HepG2 (cell line): ENCODE measurements around the gene PIGV. TPM values are rescaled to one million over a fixed set of nuclear protein-coding genes. Genes with fewer than 3 reads are reported as not detected.

Experiments used
- ARNTL ChIP-seq: sonication (generic); formaldehyde crosslinking; IDR thresholded peaks from 2 replicates; pipeline ENCODE4 v1.4.0; 2020; ENCODE audit warnings: mild to moderate bottlenecking, missing genetic modification reagents
- CBX5 ChIP-seq: sonication (generic); formaldehyde crosslinking; IDR thresholded peaks from 2 replicates; pipeline ENCODE4 v1.4.0; 2020; ENCODE audit warnings: missing genetic modification reagents, borderline replicate concordance
- CREB1 ChIP-seq, 2 experiments: fragments of 450-650 bp in 1 of 2; IDR thresholded peaks; 2 replicates each; pipeline ENCODE4 v1.6.1; 2016 to 2017; ENCODE audit warnings: control low read depth in 1 of 2, mild to moderate bottlenecking in 1 of 2, missing compliant biosample characterization in 1 of 2, missing genetic modification characterization in 1 of 2
- ETV6 ChIP-seq: sonication (generic); formaldehyde crosslinking; conservative IDR thresholded peaks from 2 replicates; pipeline ENCODE4 v1.4.0; 2020; ENCODE audit warnings: missing genetic modification reagents
- GRHL1 ChIP-seq: sonication (generic); formaldehyde crosslinking; conservative IDR thresholded peaks from 2 replicates; pipeline ENCODE4 v1.8.0; 2022; ENCODE audit warnings: missing genetic modification reagents
- HOMEZ ChIP-seq: IDR thresholded peaks from 2 replicates; pipeline ENCODE4 v1.6.1; 2016; ENCODE audit warnings: low read depth
- NCOA2 ChIP-seq: sonication (generic); formaldehyde crosslinking; IDR thresholded peaks from 2 replicates; pipeline ENCODE4 v1.8.0; 2022; ENCODE audit warnings: inconsistent platforms
- NFYB ChIP-seq: sonication (generic); formaldehyde crosslinking; IDR thresholded peaks from 2 replicates; pipeline ENCODE4 v1.4.0; 2020; ENCODE audit warnings: missing genetic modification reagents
- RNF2 ChIP-seq: fragments of 450-650 bp; conservative IDR thresholded peaks from 2 replicates; pipeline ENCODE4 v1.6.1; 2016; ENCODE audit warnings: low read depth
- TBP ChIP-seq: sonication (generic); formaldehyde crosslinking; IDR thresholded peaks from 2 replicates; pipeline ENCODE4 v1.5.0; 2020; ENCODE audit warnings: missing genetic modification reagents
- TEAD3 ChIP-seq: optimal IDR thresholded peaks from 2 replicates; pipeline ENCODE3; 2016; ENCODE audit warnings: borderline replicate concordance
- UBTF ChIP-seq: sonication (generic); formaldehyde crosslinking; IDR thresholded peaks from 2 replicates; pipeline ENCODE4 v1.4.0; 2020; ENCODE audit warnings: mild to moderate bottlenecking, missing genetic modification reagents
- ZNF256 ChIP-seq: sonication (generic); formaldehyde crosslinking; conservative IDR thresholded peaks from 2 replicates; pipeline ENCODE4 v1.4.0; 2020; ENCODE audit warnings: missing genetic modification reagents
- ZNF275 ChIP-seq: sonication (generic); formaldehyde crosslinking; IDR thresholded peaks from 2 replicates; pipeline ENCODE4 v1.8.0; 2022; ENCODE audit warnings: missing genetic modification reagents, mild to moderate bottlenecking, inconsistent platforms, borderline replicate concordance
- ZNF589 ChIP-seq: sonication (generic); formaldehyde crosslinking; conservative IDR thresholded peaks from 2 replicates; pipeline ENCODE4 v1.8.0; 2022; ENCODE audit warnings: mild to moderate bottlenecking, moderate library complexity, missing genetic modification reagents
- ZNF629 ChIP-seq: sonication (generic); formaldehyde crosslinking; conservative IDR thresholded peaks from 2 replicates; pipeline ENCODE4 v1.5.0; 2020; ENCODE audit warnings: missing genetic modification reagents
- ZNF652 ChIP-seq: IDR thresholded peaks from 2 replicates; pipeline ENCODE4 v1.6.1; 2016; ENCODE audit warnings: low read depth, borderline replicate concordance
- ZNF737 ChIP-seq: sonication (generic); formaldehyde crosslinking; IDR thresholded peaks from 2 replicates; pipeline ENCODE4 v1.5.0; 2020; ENCODE audit warnings: missing genetic modification reagents, mild to moderate bottlenecking, borderline replicate concordance
- ZNF782 ChIP-seq: sonication (generic); formaldehyde crosslinking; IDR thresholded peaks from 2 replicates; pipeline ENCODE4 v1.4.0; 2020; ENCODE audit warnings: missing genetic modification reagents, mild to moderate bottlenecking, borderline replicate concordance
- polyA plus RNA-seq, 8 experiments: library from polyadenylated mRNA; depleted of rRNA in 3 of 8; stranded (reverse) in 7 of 8; unstranded in 1 of 8; fragments of >200 nt; fragmentation: Illumina TruSeq in 4 of 8; extraction: Trizol in 4 of 8; gene quantifications; 2 replicates each; pipeline versions ENCODE4 v1.2.1 to v1.2.3, GENCODE V29; 2011 to 2016; ENCODE audit warnings: low read depth in 4 of 8, missing spikeins in 1 of 8, mixed read lengths in 1 of 8; ENCODE audit not compliant: insufficient read depth in 1 of 8
- total RNA-seq, 5 experiments: library from RNA; depleted of rRNA; stranded (reverse); fragments of >200 nt; fragmentation: Illumina TruSeq; extraction: Trizol; gene quantifications; 2 replicates each; pipeline ENCODE4 v1.2.3, GENCODE V29; 2016; ENCODE audit warnings: low read depth in 1 of 5
- TF ChIP-seq, protein P1 (sequence below): IDR thresholded peaks from 2 replicates; pipeline ENCODE4 v1.6.1; 2012; ENCODE audit warnings: inconsistent platforms
- TF ChIP-seq, protein P2 (sequence below): IDR thresholded peaks from 2 replicates; pipeline ENCODE4 v1.6.1; 2016; ENCODE audit warnings: missing compliant biosample characterization, missing genetic modification reagents, borderline replicate concordance

Gene PIGV
- total and polyA plus RNA-seq, 2 of the 13 experiments (the other 11 are each of a cell fraction or from before 2014, with no cell fraction given) = 13.5 to 22.7 TPM

DNA sequence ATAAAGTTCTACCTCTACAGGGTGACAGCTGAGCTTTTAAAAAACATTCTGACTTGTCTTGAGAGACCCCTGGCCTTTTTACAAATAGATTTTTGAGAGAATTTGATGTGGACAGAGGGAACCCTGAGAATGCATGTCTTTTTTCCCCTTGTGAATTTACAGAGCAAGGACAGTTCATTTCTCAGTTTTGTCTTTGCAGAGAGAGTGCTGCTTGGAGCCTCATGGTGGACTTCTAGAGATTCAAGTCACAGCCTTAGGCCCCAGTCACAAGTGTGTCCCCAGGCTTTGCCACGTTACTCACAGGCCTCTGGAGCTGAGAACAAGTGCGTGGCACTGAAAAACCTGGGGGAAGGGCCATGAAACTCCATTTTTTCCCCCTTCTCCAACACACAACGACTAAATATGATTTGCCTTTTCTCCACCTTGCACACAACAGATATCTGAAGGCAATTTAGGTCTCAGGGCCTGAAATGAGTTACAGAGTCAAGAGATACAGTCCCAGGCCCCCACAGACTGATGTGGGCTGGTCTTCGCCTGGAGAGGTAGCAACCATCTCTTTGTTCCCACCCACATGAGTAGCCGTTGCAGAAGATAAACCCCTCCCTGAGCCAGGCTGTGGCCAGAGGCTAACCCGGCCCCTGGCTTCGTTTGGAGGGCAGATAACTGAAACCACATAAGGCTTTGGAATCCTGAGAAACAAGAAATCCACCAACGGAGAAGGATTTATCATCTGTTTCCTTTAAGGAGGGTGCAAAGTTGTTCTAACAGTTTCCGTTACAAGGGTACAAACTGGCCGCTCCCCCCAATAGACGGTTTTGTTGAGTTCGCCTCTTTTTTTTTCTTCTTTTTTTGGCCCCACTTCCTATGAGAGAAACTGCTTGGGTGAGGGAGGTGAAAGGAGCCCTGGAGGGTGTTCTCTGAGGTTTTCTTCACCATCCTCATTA is 1.0 kb upstream of the PIGV start (continued):
- TF ChIP-seq UBTF (CRISPR knock-in tag) (no peak; the same call in 1 of the 2 replicates), HOMEZ (CRISPR knock-in tag) (peak; percentile 15; the same call in 1 of the 2 replicates), ZNF782 (CRISPR knock-in tag) (no peak), ZNF629 (CRISPR knock-in tag) (no peak), ZNF652 (CRISPR knock-in tag) (no peak), RNF2 (no peak), TBP (CRISPR knock-in tag) (no peak), ZNF589 (CRISPR knock-in tag) (no peak), ZNF737 (CRISPR knock-in tag) (no peak), CREB1 (IDR thresholded peaks at IDR 0.05) (no peak), CREB1 (CRISPR knock-in tag; IDR thresholded peaks at IDR 0.05) (peak; percentile 25), ZNF275 (CRISPR knock-in tag) (no peak), ARNTL (CRISPR knock-in tag) (no peak), GRHL1 (CRISPR knock-in tag) (no peak), NFYB (CRISPR knock-in tag) (no peak; the same call in 1 of the 2 replicates), ZNF256 (CRISPR knock-in tag) (no peak), ETV6 (CRISPR knock-in tag) (no peak), CBX5 (no peak), TEAD3 (CRISPR knock-in tag) (no peak), NCOA2 (CRISPR knock-in tag) (peak; percentile 20; the same call in 1 of the 2 replicates)
- TF ChIP-seq, protein P1, sequence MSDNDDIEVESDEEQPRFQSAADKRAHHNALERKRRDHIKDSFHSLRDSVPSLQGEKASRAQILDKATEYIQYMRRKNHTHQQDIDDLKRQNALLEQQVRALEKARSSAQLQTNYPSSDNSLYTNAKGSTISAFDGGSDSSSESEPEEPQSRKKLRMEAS = peak; percentile 62; the same call in 1 of the 2 replicates
- TF ChIP-seq, protein P2, sequence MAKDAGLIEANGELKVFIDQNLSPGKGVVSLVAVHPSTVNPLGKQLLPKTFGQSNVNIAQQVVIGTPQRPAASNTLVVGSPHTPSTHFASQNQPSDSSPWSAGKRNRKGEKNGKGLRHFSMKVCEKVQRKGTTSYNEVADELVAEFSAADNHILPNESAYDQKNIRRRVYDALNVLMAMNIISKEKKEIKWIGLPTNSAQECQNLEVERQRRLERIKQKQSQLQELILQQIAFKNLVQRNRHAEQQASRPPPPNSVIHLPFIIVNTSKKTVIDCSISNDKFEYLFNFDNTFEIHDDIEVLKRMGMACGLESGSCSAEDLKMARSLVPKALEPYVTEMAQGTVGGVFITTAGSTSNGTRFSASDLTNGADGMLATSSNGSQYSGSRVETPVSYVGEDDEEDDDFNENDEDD = peak; percentile 27; the same call in 1 of the 2 replicates
